Urinary bladder (tissue), 4 donors: ENCODE data around the gene LRP1B. TPM values are rescaled to one million over a fixed set of nuclear protein-coding genes. Genes with fewer than 3 reads are reported as not detected.

Experiments
- DNase-seq: peaks from one replicate; pipeline ENCODE4 v3.0.0-alpha.2; 2015; ENCODE audit errors: extremely low spot score
- H3K27ac ChIP-seq: one replicate; pipeline ENCODE4 v1.5.1; 2013; ENCODE audit warnings: low read depth, mild to moderate bottlenecking, moderate library complexity
- H3K36me3 ChIP-seq: one replicate; pipeline ENCODE4 v1.6.1; 2013; ENCODE audit warnings: mild to moderate bottlenecking, moderate library complexity; ENCODE audit not compliant: insufficient read depth
- H3K4me1 ChIP-seq: one replicate; pipeline ENCODE4 v1.6.1; 2013; ENCODE audit warnings: mild to moderate bottlenecking, moderate library complexity; ENCODE audit not compliant: insufficient read depth
- H3K4me3 ChIP-seq: one replicate; pipeline ENCODE4 v1.5.1; 2013; ENCODE audit warnings: low read depth, low read length
- WGBS: extraction: QIAGEN DNeasy Blood & Tissue Kit; methylation state at CpG from one replicate; pipeline ENCODE4 v1.1.7; 2013; 5-methylcytosine and 5-hydroxymethylcytosine counted together
- polyA plus RNA-seq: library from polyadenylated mRNA; stranded (reverse); fragments of 200-250 nt; gene quantifications from one replicate; pipeline ENCODE4 v1.2.3, GENCODE V29; 2013
- total RNA-seq: library from RNA; depleted of rRNA; stranded (reverse); fragments of >200 nt; gene quantifications from one replicate; pipeline ENCODE4 v1.2.3, GENCODE V29; 2014
- donor health status: healthy with polysubstance abuse.
- donor health status: healthy.

The LRP1B gene
- total and polyA plus RNA-seq, 2 donors, result 0.05 to 13.3 TPM

DNA sequence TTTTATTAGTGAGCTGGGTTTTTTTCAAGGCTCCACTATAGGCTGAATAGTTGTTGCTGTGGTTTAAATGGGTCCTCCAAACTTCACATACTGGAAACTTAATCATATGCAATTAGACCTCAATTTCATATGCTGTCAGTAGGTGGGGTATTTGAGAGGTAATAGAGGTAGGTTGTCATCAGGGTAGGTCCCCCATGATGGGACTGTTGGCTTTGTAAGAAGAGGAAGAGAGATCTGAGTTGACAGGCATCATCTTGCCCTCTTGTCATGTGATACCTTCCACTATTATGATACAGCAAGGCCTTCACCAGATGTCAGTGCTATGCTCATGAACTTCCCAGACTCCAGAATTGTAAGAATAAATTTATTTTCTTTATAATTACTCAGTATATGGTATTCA is 819.4 kb downstream of the LRP1B start:
- no peaks in the 10 kb centered on the region for H3K36me3 ChIP-seq
- no peak overlapping the region for H3K4me3 ChIP-seq
- DNase-seq, result no peak
- H3K4me1 ChIP-seq, result no peaks in the 10 kb centered on the region
- H3K27ac ChIP-seq, result no peak overlapping the region

DNA sequence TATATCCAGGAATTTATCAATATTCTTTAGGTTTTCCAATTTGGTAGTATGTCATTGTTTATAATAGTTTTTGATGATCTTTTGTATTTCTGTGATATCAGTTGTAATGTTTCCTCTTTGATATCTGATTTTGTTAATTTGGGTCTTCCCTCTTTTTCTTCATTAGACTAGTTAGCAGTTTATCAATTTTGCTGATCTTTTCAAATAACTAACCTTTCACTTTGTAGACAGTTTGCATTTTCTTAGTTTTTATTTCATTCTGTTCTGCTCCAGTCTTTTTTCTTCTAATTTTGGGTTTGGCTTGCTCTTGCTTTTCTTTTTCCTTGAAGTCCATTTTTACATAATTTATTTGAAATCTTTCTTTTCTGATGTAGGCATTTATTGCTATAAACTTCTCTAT is 824.4 kb downstream of the LRP1B start:
- Histone ChIP-seq H3K4me3 (no peak overlapping the region), H3K4me1 (no peaks in the 10 kb centered on the region), H3K36me3 (no peaks in the 10 kb centered on the region), H3K27ac (no peak overlapping the region)
- DNase-seq, result no peak

- Histone ChIP-seq H3K4me3 (no peak overlapping the region), H3K27ac (no peak overlapping the region), H3K36me3 (no peaks in the 10 kb centered on the region), H3K4me1 (no peaks in the 10 kb centered on the region)
- 90% methylated on average over 2 of the region's 2 CpGs for WGBS
- no peak for DNase-seq
These were observed 829.3 kb downstream of the LRP1B start for GRCh38 chr2:141301551-141301950.

DNA sequence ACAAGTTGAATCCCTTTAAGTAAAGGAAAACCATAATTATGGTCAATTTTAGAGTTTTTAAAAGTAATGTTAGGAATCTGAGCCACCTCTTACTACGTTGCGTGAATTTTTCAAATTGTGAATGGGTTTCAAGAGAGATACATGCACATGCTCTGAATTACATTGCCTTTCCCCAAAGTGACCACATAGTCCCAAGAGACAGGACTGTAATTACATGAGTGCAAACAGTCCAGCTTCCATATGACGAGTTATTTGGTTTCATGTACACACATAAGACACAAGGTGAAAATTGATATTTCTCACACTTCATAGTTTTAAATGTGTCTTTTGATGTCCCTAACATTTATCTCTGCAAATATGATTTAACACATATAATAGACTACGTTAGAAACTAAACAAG is 850.8 kb downstream of the LRP1B start:
- Histone ChIP-seq H3K36me3 (no peaks in the 10 kb centered on the region), H3K4me3 (no peak overlapping the region), H3K4me1 (no peaks in the 10 kb centered on the region), H3K27ac (no peak overlapping the region)
- WGBS, result 88% methylated on average over 4 of the region's 4 CpGs
- no peak for DNase-seq

DNA sequence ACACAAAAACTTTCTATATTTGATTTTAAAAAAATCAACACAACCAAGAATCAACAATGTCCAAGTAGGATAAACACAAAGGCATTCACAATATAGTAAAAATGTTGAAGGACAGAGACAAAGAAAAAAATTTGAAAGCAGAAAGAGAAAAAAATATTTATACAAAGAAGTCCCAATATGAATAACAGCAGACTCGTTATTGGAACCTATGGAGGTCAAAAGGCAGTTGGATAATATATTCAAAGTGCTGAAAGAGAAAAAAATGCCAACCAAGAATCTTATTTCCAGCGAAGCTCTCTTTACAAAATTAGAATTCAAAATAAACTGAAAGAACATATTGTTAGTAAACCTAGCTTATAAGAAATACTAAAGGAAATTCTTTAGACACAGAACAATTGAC is 859.5 kb downstream of the LRP1B start:
- H3K27ac ChIP-seq, result no peak overlapping the region
- 88% methylated on average over 2 of the region's 2 CpGs for WGBS
- H3K36me3 ChIP-seq, result no peaks in the 10 kb centered on the region
- no peaks in the 10 kb centered on the region for H3K4me1 ChIP-seq
- no peak for DNase-seq
- no peak overlapping the region for H3K4me3 ChIP-seq

DNA sequence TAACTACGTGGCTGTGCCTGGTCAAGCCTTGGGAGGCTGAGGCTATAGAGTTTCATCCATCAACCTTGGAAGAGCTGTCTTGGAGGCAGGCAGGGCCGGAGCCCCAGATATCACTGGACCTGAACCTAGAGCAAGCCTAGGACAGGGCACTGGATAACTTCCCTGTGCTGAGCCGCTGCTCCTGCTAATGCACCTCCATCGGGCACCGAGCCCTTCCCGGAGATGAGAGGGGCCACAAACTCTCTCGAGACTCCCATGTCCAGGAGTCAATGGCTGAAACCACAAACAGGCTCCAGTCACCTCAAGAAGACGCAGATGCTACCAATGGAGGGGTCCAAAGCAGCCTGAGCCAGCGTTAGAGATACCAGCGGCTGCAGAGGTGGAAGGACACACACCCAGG is 866.0 kb downstream of the LRP1B start:
- Histone ChIP-seq H3K4me3 (no peak overlapping the region), H3K4me1 (no peaks in the 10 kb centered on the region), H3K36me3 (no peaks in the 10 kb centered on the region), H3K27ac (no peak overlapping the region)
- WGBS, result 94% methylated on average over 10 of the region's 10 CpGs
- DNase-seq, result no peak

GRCh38 chr2:141260911-141261310 is 869.9 kb downstream of the LRP1B start:
- 65% methylated on average over 1 of the region's 1 CpG for WGBS
- no peaks in the 10 kb centered on the region for H3K36me3 ChIP-seq
- no peak overlapping the region for H3K27ac ChIP-seq
- H3K4me3 ChIP-seq, result no peak overlapping the region
- no peaks in the 10 kb centered on the region for H3K4me1 ChIP-seq
- DNase-seq, result no peak

- WGBS, result 94% methylated on average over 3 of the region's 3 CpGs
- H3K27ac ChIP-seq, result no peak overlapping the region
- H3K36me3 ChIP-seq, result no peaks in the 10 kb centered on the region
- no peaks in the 10 kb centered on the region for H3K4me1 ChIP-seq
- no peak for DNase-seq
- H3K4me3 ChIP-seq, result no peak overlapping the region
These were observed 871.1 kb downstream of the LRP1B start for GRCh38 chr2:141259683-141260082.

GRCh38 chr2:141242008-141242407 is 888.8 kb downstream of the LRP1B start:
- no peaks in the 10 kb centered on the region for H3K36me3 ChIP-seq
- WGBS, result 96% methylated on average over 1 of the region's 1 CpG
- no peak overlapping the region for H3K27ac ChIP-seq
- no peaks in the 10 kb centered on the region for H3K4me1 ChIP-seq
- no peak for DNase-seq
- H3K4me3 ChIP-seq, result no peak overlapping the region

DNA sequence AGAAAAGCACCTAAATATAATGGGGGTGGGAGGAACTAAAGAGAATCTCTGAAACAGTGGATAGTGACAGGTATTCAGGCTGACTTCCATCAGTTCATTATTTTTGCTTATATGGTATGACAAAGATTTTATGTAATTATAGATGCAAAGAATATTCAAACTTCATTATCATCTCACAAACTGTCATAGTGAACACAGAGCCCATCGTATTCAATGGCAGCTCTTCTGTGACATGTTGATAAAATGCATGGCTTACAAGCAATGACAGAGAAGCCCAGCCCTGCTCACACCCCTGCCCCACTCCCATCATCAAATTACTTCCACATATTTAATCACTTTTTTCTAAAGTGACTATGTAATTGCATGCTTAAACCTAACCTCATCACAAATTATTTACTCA is 904.3 kb downstream of the LRP1B start:
- Histone ChIP-seq H3K27ac (no peak overlapping the region), H3K4me3 (no peak overlapping the region), H3K4me1 (no peaks in the 10 kb centered on the region), H3K36me3 (no peaks in the 10 kb centered on the region)
- no peak for DNase-seq
- 68% methylated on average over 1 of the region's 1 CpG for WGBS

DNA sequence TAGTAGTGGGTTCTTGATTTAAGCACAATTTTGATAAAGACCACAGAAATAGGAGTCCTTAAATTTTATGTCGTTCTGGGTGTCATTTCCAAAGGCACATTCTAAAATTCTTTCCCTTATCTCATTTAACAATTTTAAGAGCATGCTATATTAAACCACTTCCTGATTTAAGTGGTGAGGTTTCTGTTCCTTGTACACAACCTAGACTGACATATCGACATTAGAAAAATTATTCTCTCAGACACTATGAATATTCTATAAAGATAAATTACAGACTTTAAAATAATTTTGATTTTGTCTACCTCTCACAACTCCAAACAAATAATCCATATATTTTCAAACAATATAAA is 923.8 kb downstream of the LRP1B start:
- no peak overlapping the region for H3K4me3 ChIP-seq
- H3K27ac ChIP-seq, result no peak overlapping the region
- no peaks in the 10 kb centered on the region for H3K36me3 ChIP-seq
- WGBS, result 57% methylated on average over 2 of the region's 2 CpGs
- H3K4me1 ChIP-seq, result no peaks in the 10 kb centered on the region
- no peak for DNase-seq

- no peaks in the 10 kb centered on the region for H3K4me1 ChIP-seq
- DNase-seq, result no peak
- H3K27ac ChIP-seq, result no peak overlapping the region
- H3K36me3 ChIP-seq, result no peaks in the 10 kb centered on the region
- no peak overlapping the region for H3K4me3 ChIP-seq
- whole genome bisulfite sequencing, result 45% methylated on average over 6 of the region's 6 CpGs
These were observed 929.7 kb downstream of the LRP1B start for GRCh38 chr2:141201016-141201565.

DNA sequence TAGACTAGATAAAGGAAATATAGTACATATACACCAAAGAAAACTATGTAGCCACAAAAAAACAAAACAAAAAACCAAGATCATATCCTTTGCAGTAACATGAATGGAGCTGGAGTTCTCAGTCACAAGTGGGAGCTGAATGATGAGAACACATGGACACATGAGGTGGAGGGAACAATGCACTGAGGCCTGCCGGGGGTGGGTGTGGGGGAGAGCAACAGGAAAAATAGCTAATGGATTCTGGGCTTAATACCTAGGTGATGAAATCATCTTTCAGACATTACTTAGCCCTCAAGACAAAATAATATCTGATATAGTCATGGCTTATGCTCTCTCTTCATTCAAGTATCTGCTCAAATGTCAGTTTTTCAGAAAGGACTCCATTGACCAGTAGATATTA is 930.6 kb downstream of the LRP1B start:
- H3K4me3 ChIP-seq, result no peak overlapping the region
- no peak for DNase-seq
- no peaks in the 10 kb centered on the region for H3K4me1 ChIP-seq
- 93% methylated on average over 1 of the region's 1 CpG for WGBS
- no peaks in the 10 kb centered on the region for H3K36me3 ChIP-seq
- H3K27ac ChIP-seq, result no peak overlapping the region

DNA sequence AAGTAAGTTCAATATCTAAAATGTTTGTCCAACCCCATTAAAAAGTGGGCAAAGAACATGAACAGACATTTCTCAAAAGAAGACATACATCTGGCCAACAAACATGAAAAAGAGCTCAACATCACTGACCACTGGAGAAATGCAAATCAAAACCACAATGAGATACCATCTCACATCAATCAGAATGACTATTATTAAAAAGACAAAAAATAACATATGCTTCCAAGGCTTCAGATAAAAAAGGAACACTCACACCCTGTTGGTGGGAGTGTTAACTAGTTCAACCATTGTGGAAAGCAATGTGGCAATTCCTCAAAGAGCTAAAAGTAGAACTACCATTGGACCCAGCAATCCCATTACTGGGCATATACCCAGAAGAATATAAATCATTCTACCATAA is 931.1 kb downstream of the LRP1B start:
- DNase-seq, result no peak
- Histone ChIP-seq H3K4me3 (no peak overlapping the region), H3K27ac (no peak overlapping the region)

GRCh38 chr2:141195087-141195486 is 935.7 kb downstream of the LRP1B start:
- no peak overlapping the region for H3K27ac ChIP-seq
- 90% methylated on average over 1 of the region's 1 CpG for WGBS
- DNase-seq, result no peak

More for the DNA sequence above, 931.1 kb downstream of the LRP1B start:
- Histone ChIP-seq H3K36me3 (no peaks in the 10 kb centered on the region), H3K4me1 (no peaks in the 10 kb centered on the region)

More at GRCh38 chr2:141195087-141195486, 935.7 kb downstream of the LRP1B start:
- H3K36me3 ChIP-seq, result no peaks in the 10 kb centered on the region
- no peak overlapping the region for H3K4me3 ChIP-seq
- H3K4me1 ChIP-seq, result no peaks in the 10 kb centered on the region
